Measurements from ENCODE around the gene ASF1A. TPM values are rescaled to one million over a fixed set of nuclear protein-coding genes. Genes with fewer than 3 reads are reported as not detected.

Gene ASF1A
- total RNA-seq, 2 experiments from 2014 or later, result 10.7 to 11.9 TPM

DNA sequence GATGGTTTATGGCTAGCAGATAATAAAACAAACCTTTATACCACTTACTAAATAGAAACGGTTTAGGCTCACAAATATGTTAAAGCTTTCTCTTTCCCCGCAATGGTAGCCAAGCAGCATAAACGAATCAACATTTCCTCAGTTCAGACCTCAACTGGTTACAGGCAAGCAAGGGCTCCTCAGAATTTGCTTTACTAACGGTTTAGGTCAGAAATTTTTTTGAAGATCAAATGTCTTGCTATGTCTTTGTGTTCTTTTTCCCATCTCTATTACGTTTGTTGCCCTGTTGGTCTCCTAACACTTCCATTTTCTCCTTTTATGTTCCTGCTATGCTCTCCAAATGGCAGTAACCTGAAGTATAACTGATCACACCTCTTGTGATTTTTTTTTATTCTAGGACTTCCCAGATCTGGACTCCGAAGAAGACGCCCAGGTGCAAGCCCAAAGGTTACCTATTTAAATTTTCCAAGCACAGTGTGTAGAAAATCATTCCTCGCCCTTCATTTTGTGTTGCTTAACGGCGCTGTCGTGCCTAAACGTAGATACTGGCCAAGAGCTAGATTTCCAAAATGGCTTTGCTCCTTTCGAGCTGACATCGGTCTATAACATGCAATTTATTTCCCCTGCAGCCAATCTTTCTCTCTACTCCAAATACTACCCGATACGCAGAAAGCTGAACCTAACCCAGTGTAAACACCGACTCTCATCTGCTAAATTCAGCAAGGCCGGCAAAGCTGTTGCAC is 717 bp upstream of the ASF1A start:
- H3K36me3 Mint-ChIP-seq (ENCODE audit: low read depth), result peaks cover 27% of the 10 kb centered on the region
- peak overlapping the region; percentile 98 for H3K27ac Mint-ChIP-seq
- ChIA-PET POLR2A (interaction anchor here (0.7 to 6.9 kb wide), 37 partner anchors 11 to 1291 kb away, joined by 3 to 60 read pairs (median 5); partner anchors contain the start of genes CEP85L, FAM184A, GOPC and MCM9), CTCF (interaction anchor here (0.9 to 3.0 kb wide), 8 partner anchors 11 to 328 kb away, joined by 3 to 8 read pairs (median 4); partner anchors contain the start of gene FAM184A)
- Histone ChIP-seq H3K27ac (ENCODE audit: low read depth in 1 of 2, low read length in 2 of 2) (peak overlapping the region; percentile 91 to 92), H3K36me3 (ENCODE audit: insufficient read depth, low read length) (peaks cover 7% of the 10 kb centered on the region), H3K4me3 (ENCODE audit: low read length) (peak overlapping the region; percentile 94), H3K4me1 (ENCODE audit: insufficient read depth, low read length) (peaks cover 30% of the 10 kb centered on the region), H3K27me3 (ENCODE audit: control insufficient read depth in 1 of 2, insufficient read depth in 2 of 2, low read length in 2 of 2) (no peaks in the 10 kb centered on the region), H3K9me3 (ENCODE audit: control insufficient read depth in 1 of 2, insufficient read depth in 1 of 2, low read length in 2 of 2) (no peaks in the 10 kb centered on the region)
- H3K9me3 Mint-ChIP-seq, result no peaks in the 10 kb centered on the region
- DNase-seq (peak in 12 of 14 experiments; percentile 33 to 88 (median 50)), ATAC-seq (ENCODE audit: poor library complexity) (peak; percentile 52)
- intact Hi-C loops (cut with DNase I, micrococcal nuclease), result loop anchor here (2.0 to 10.0 kb wide), 11 partner anchors 81 to 1218 kb away; partner anchors contain the start of genes CEP85L (in 2 of the 2) and NUS1 (in 1 of the 2)
- peak overlapping the region; percentile 99 for H3K4me3 Mint-ChIP-seq
- H3K4me1 Mint-ChIP-seq (ENCODE audit: low read depth), result peaks cover 81% of the 10 kb centered on the region
- H3K27me3 Mint-ChIP-seq, result no peaks in the 10 kb centered on the region
- TF ChIP-seq, protein P1, sequence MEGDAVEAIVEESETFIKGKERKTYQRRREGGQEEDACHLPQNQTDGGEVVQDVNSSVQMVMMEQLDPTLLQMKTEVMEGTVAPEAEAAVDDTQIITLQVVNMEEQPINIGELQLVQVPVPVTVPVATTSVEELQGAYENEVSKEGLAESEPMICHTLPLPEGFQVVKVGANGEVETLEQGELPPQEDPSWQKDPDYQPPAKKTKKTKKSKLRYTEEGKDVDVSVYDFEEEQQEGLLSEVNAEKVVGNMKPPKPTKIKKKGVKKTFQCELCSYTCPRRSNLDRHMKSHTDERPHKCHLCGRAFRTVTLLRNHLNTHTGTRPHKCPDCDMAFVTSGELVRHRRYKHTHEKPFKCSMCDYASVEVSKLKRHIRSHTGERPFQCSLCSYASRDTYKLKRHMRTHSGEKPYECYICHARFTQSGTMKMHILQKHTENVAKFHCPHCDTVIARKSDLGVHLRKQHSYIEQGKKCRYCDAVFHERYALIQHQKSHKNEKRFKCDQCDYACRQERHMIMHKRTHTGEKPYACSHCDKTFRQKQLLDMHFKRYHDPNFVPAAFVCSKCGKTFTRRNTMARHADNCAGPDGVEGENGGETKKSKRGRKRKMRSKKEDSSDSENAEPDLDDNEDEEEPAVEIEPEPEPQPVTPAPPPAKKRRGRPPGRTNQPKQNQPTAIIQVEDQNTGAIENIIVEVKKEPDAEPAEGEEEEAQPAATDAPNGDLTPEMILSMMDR (IDR thresholded peaks at IDR 0.05), result no peak

DNA sequence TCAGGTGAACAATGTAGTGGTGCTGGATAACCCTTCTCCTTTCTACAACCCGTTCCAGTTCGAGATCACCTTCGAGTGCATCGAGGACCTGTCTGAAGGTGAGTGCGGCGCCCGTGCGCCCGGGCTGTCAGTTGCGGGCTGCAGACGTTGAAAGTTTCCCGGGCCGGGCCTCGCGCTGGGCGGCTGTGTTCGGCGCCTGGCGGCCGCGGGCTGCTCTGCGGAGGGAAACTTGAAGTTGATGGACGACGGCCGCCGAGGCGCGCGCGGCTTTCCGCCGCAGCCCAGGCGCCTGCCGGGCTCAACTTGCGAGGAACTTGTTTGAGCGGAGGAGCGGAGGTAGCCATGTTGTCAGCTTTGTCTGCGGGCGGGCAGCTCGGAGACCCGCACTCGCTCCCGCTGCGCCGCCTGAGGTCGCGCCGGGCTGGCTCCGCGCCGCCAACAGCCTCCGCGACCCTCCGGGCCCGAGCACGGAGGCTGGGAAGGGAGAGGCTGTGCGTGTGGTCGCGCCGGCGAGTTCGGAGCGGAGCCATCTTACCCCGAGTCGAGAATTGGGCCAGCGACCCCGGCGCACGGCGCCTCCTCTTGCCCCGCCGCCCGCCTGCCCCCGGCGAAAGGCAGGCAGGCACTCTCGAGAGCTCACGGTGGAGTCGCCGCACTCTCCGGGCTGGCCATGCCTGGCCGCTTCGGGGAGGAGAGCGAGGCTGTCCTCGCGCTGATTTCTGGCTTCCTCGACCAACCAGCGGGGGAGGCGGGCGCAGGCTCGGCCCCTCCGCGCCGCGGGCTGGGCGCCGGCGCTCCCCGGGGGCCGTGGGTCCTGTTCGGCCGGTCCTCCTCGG is 691 bp downstream of the ASF1A start:
- H3K27me3 ChIP-seq (ENCODE audit: control insufficient read depth in 1 of 2, insufficient read depth in 2 of 2, low read length in 2 of 2), result no peaks in the 10 kb centered on the region
- DNase-seq, result peak; percentile 48 to 88 (median 60)
- peak; percentile 22 for ATAC-seq (ENCODE audit: poor library complexity)
- CTCF ChIA-PET, result interaction anchor here (1.2 to 3.1 kb wide), 6 partner anchors 13 to 186 kb away, joined by 3 to 9 read pairs (median 4); partner anchors contain the start of genes FAM184A and MCM9
- no peaks in the 10 kb centered on the region for H3K27me3 Mint-ChIP-seq
- H3K9me3 Mint-ChIP-seq, result no peaks in the 10 kb centered on the region
- peaks cover 80% of the 10 kb centered on the region for H3K4me1 Mint-ChIP-seq (ENCODE audit: low read depth)
- POLR2A ChIA-PET, result interaction anchor here (0.6 to 6.9 kb wide), 32 partner anchors 9 to 1292 kb away, joined by 3 to 60 read pairs (median 6); partner anchors contain the start of genes FAM184A, GOPC and MCM9
- intact Hi-C loops (cut with DNase I, micrococcal nuclease), result loop anchor here (2.0 to 10.0 kb wide), 13 partner anchors 40 to 1220 kb away; partner anchors contain the start of genes CEP85L (in 2 of the 2), FAM184A (in 1 of the 2), MCM9 (in 1 of the 2) and NUS1 (in 1 of the 2)
- H3K4me3 Mint-ChIP-seq, result peak overlapping the region; percentile 99
- H3K27ac ChIP-seq (ENCODE audit: low read depth in 1 of 2, low read length in 2 of 2), result peak overlapping the region; percentile 61 to 93
- H3K27ac Mint-ChIP-seq, result peak overlapping the region; percentile 98
- peaks cover 41% of the 10 kb centered on the region for H3K4me1 ChIP-seq (ENCODE audit: insufficient read depth, low read length)
- H3K36me3 ChIP-seq (ENCODE audit: insufficient read depth, low read length), result peaks cover 18% of the 10 kb centered on the region
- peaks cover 38% of the 10 kb centered on the region for H3K36me3 Mint-ChIP-seq (ENCODE audit: low read depth)
- H3K4me3 ChIP-seq (ENCODE audit: low read length), result peak overlapping the region; percentile 94
- TF ChIP-seq, protein P1 (IDR thresholded peaks at IDR 0.05), result no peak
- H3K9me3 ChIP-seq (ENCODE audit: control insufficient read depth in 1 of 2, insufficient read depth in 1 of 2, low read length in 2 of 2), result no peaks in the 10 kb centered on the region

DNA sequence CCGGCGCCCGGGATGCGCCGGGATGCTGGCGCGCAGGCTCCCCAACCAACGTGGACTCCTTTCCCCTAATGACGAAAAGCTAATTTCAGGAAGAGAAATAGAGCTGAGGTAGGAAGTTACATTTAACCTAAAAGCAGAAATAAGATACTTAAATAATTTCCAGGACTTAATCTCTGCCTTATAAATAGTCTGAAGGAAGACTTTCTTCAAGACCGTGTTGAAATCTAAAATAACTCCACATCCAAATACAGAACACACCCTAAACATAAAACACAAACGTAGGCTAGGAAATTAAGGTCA is 1.3 kb downstream of the ASF1A start:
- no peaks in the 10 kb centered on the region for H3K27me3 Mint-ChIP-seq
- H3K9me3 Mint-ChIP-seq, result no peaks in the 10 kb centered on the region
- no peak for ATAC-seq (ENCODE audit: poor library complexity)
- Histone ChIP-seq H3K36me3 (ENCODE audit: insufficient read depth, low read length) (peaks cover 23% of the 10 kb centered on the region), H3K4me3 (ENCODE audit: low read length) (peak overlapping the region; percentile 94), H3K27me3 (ENCODE audit: control insufficient read depth in 1 of 2, insufficient read depth in 2 of 2, low read length in 2 of 2) (no peaks in the 10 kb centered on the region), H3K9me3 (ENCODE audit: control insufficient read depth in 1 of 2, insufficient read depth in 1 of 2, low read length in 2 of 2) (no peaks in the 10 kb centered on the region), H3K27ac (ENCODE audit: low read depth in 1 of 2, low read length in 2 of 2) (peak overlapping the region; percentile 46 to 93), H3K4me1 (ENCODE audit: insufficient read depth, low read length) (peaks cover 41% of the 10 kb centered on the region)
- peak overlapping the region; percentile 86 for H3K27ac Mint-ChIP-seq
- peaks cover 43% of the 10 kb centered on the region for H3K36me3 Mint-ChIP-seq (ENCODE audit: low read depth)
- no peak for DNase-seq
- peak overlapping the region; percentile 87 for H3K4me3 Mint-ChIP-seq
- TF ChIP-seq, protein P1 (IDR thresholded peaks at IDR 0.05), result no peak
- intact Hi-C loops (cut with DNase I, micrococcal nuclease), result loop anchor here (2.0 to 10.0 kb wide), 6 partner anchors 40 to 1220 kb away; partner anchors contain the start of genes CEP85L (in 1 of the 2), FAM184A (in 1 of the 2), MCM9 (in 1 of the 2) and NUS1 (in 1 of the 2)
- ChIA-PET POLR2A (interaction anchor here (0.6 to 6.9 kb wide), 18 partner anchors 10 to 336 kb away, joined by 3 to 60 read pairs (median 9); partner anchors contain the start of genes FAM184A and MCM9), CTCF (interaction anchor here (1.2 to 3.1 kb wide), 3 partner anchors 18 to 183 kb away, joined by 5 to 9 read pairs (median 8); partner anchors contain the start of genes FAM184A and MCM9)
- H3K4me1 Mint-ChIP-seq (ENCODE audit: low read depth), result peaks cover 80% of the 10 kb centered on the region
